NCI-H748 (cell line): ENCODE data around the gene FAM107B.
A peak's percentile ranks its signal among the peaks of the same experiment; 100 is the strongest.

ENCODE experiments used
- DNase-seq: peaks from one replicate; lab custom pipeline; 2025; ENCODE audit not compliant: unreplicated experiment; lab: John Stamatoyannopoulos, UW

The FAM107B gene

DNA sequence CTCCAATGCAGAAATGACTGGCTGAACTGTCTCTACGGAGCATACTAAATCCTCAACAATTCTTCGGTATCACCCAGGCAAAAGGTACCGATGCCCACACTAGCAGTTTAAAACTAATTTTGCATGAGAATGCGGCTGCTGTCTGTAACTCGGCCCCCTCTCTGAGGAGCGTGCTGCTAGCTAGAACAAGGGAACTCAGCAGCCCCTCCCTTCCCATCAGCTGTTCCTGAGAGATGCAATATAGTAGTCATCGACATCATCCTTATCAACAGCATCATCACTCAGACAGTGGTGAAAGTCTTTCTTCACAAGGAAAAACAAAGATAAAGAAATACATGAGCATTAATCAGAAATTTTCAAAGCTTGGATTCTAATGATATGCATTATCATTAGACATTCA lies 254.9 kb downstream of the FAM107B start:
- DNase-seq: no peak

DNA sequence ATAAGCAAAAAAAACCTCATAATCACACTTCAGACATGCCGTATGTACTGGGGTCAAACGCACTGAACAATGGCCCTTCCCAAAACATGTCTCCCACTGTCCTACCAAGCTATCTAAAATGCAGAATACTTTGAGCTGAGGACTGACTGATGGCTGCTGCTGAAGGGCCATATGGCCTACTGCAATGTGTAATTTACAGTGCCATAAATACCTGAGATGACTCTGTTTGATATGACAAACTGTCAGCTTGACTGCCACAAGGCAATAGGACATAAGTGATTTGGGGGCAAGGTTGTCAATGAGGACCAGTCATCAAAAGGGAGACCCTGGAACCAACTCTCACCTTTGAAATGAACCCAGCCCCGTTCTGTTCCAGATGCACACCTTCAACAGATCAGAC lies 256.5 kb downstream of the FAM107B start:
- DNase-seq: no peak

DNA sequence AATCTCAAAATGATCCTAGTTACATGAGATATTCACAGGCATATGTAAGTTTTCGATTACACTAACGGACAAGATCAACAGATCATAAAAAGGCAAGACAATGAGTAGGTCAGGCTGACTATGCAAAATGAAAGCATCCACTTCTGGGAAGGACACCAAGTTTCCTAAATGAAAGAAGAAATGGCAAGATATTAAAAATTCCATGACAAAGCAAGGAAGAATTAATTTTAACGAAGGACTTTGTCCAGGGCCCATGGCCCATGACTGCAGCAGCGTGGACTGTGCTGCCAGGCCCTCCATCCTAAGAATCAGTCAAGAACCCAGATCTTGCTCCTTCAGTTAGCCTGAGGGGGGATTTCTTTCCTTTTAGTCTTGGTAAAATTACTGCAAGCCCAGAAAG lies 261.6 kb downstream of the FAM107B start:
- no peak for DNase-seq

DNA sequence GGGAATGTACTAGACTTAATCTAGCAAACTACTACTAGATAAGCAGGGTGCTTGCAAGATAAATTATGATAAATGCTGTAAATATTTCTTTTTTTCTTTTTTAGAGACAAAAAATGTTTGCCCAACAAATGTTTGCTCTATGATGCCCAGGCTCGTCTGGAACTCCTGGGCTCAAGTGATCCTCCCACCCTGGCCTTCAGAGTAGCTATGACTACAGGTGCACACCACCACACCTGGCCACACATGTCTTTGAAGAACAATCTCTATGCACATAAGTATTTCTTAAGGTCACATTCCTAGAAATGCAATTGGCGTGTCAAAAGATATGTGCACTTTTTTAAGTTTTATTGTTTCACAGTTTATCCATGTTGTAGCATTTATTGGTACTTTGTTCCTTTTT lies 264.4 kb downstream of the FAM107B start:
- DNase-seq: no peak

DNA sequence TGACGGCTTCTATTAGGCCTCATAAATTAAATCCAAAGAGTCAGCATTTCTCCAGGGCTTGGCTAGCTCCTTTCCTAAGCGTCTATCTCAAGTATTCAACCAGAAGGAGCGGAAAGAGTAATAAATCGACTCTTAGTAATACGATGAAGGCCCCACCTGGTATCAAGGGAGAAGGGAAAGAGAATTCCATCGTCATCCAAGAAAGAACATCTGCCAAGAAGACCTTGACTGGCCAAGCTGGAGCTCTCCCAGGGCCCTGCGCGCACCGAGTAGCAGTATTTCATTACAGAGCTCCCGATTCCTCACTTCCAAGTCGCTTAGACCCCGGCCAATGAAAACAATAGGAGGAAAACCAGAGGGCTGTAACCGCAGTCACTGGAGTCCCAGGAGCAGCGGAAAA lies 266.0 kb downstream of the FAM107B start:
- no peak for DNase-seq

DNA sequence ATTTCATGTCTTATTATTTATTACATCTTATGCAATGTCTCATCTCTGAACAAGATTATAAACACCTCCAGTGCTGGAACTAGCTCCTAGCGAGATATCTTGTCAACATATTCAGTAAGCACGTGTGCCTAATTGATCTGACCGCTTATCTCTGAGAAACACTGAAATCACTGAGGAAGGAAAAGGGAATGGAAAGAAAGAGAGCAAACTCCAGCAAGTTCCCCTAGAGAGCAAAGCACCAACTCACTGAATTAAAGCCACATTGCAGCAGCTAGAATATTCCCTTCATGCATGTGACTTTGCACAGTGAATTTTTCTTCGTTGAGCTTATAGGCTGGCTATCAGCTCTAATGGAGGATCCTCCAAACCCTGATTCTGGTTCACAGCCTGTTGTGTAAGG lies 266.9 kb downstream of the FAM107B start:
- DNase-seq: no peak

DNA sequence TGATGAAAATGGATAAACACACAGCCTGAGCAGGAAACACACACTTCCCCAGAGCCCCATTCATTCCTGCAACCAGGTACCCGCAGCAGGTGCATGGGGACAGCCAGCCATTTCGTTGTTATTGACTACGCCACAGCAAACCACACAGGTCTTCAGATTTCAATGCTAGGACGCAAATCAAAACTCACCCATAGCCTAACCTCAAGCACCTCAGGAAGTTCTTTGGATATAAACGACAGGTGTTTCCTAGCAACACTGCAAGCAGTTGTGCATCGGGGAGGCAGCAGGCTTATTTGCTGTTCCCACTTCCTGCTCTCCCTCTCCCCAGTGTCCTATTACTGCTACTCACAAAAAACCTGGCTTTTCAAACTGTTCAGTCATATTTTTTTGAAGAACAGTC lies 267.5 kb downstream of the FAM107B start:
- peak; percentile 96 for DNase-seq

DNA sequence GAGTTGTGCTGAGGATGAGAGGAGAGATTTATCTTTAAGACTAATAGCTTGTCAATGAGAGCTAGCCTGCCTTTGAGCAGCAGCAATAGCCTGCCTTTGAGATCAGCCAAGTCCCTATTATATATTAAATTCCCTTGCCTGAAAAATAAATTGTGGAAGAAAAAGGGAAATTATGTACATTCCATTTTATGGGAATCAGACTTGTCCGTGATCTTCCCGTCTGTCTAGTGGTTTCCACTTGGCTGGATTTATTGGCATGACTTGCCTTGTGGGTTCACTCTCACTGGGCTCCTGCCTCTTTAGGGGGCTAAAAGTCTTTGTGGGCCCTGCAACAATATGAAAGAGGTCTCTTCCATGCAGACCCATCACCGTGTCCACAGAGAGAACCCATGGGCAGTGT lies 272.3 kb downstream of the FAM107B start:
- DNase-seq: no peak

DNA sequence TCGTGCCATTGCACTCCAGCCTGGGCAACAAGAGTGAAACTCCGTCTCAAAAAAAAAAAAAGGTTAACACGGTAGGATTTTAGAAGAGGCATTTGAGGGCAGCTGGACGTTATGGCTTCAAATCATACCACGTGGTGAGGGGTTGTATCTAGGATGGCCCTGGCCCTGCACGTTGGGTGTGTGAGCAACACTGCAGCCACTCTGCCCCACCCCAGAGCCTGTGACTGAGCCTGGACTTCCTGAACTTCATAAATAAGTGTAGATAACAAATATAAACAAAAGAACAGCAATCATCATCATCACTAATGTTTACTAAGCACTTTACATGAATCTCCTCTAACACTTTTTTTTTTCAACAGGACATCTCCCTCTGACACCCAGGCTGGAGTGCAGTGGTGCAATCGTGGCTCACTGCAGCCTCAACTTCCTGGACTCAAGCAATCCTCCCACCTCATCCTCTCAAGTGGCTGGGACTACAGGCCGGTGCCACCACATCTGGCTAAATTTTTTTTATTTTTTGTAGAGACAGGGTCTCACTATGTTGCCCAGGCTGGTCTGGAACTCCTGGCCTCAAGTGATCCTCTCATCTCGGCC lies 274.4 kb downstream of the FAM107B start:
- no peak for DNase-seq

DNA sequence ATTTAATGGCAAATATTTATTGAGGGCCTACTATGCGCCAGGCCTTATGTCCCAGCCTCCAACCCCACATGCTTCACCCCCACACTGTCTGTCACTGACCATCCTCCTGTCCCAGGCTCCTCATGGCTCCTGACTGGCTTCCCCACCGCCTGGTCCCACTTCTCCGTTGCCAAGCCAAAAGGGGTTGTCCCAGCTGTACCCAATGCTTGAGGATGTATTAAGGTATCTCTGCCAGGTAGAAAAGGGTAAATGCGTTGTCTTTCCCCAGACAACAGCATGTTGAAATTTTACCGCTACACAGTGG lies 275.1 kb downstream of the FAM107B start:
- no peak for DNase-seq

DNA sequence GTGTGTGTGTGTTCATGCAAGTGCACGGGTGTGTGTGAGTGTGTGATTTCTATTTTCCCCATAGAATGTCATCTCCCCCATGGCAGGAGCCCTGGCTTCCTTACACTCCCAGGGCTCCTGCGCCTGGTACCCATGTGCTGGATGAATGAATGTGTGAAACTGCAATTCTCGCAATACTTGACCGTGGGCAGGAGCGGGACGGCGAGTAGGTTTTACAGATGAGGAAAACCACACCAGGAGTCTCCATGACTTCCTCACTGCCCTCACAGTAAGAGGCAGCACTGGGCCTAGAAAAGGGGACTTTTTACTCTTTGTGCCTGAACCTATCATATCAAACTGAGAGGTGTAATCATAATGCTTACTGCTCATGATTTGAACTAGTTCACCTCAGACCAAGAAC lies 276.4 kb downstream of the FAM107B start:
- DNase-seq: no peak

DNA sequence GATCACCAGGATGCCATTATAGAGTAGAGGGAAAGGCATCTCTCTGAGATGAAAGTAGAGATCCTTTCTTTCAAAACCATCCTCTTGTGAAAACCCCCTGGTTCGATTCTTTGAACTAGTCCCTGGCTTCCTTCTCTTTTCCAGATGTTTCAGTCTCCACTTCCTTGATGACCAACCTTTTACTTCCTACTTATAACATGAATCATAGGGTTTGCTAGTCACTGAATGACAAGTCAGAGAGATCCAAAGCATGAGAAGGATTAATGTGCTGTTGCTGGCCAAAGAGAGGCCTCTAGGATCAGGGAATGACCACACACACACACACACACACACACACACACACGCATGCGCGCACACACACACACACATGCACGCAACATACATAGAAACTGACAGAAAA lies 282.9 kb downstream of the FAM107B start:
- DNase-seq: no peak

DNA sequence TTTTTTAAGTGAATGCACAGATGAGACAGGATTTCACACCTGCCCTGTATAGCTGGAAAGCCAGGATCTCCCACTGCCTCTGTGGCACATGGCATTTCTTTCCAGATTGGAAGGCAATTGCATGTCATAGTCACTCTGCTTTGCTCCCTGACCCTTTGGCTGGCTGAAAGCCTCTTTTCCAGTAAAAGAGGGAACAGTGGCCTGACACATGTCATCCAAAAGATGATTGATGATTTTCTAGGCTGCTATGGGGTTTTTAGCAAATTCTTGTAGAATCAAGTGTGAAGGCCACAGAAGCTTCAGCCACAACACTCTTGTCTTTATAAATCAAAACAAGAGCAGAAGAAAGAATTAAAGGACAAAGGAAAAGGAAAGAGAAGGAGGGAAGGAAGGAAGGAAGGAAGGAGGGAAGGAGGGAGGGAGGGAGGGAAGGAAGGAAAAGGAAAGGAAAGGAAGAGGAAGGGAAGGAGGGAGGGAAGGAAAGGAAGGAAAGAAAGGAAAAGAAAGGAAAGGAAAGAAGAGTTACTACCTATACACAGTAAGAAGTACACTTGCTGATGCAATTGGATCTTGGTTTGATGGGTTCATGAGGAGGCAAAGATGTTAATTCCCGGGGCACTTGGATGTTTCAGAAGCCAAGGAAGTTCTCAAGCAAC lies 285.0 kb downstream of the FAM107B start:
- peak; percentile 24 for DNase-seq

DNA sequence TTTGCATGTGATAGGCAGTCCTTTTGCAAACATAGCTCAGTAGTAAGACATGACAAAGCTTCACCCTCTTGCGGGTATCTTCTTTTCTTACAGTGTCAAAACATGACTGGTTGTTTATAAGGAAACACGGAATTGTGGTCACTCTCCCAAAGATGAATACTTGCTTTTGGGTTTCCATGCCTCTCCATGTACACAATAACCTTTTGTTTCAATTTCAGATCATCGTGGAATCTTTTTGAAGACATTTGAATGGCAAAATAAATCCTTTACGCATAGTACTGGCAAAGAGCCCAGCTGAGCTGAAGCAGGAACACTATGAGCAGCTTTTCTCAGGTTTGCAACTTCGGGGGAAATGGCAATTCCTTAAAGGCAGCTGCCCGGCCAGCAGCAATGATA lies 287.2 kb downstream of the FAM107B start:
- DNase-seq: peak; percentile 44

DNA sequence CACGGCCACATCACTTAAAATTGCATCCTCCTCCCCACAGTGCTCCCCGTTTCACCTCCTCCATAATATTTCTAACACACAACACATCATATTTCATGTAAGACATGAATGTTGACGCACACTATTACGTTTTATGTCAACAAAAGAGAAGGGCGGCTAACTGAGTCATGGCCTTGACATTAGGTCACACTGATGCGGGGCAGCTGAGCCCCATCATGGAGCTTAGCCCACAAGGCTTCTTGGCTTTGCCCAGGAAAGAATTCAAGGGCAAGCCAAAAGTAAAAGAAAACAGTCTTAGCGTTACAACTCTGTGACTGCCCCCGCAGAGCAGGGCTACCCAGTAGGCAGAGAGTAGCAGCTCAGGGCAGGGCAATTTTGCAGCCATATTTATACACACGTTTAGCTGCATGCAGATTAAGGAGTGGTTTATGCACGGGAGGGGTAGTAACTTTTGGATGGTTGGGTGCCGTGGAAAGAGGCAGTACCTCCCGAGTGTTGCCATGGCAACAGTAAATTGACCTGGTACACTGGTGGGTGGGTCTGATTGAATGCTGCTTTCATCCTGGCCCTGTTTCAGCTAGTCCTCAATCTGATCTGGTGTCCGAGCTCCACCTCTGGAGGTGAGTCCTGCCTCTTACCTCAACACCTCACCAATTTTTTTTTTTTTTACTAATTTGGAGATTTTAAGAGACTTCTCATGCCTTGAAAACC lies 287.8 kb downstream of the FAM107B start:
- DNase-seq: peak; percentile 95

DNA sequence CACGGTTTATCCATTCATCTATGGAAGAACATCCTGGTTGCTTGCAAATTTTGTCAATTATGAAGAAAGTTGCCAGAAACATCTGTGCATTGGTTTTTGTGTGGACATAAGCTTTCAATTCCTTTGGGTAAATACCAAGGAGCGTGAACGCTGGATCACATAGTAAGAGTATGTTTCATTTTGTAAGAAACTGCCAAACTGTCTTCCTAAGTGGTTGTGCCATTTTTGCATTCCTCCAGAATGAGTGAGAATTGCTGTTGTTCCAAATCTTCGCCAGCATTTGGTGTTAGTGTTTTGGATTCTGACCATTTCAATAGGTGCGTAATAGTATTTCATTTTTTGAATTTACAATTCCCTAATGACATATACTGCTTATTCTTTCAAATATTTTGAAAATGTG lies 288.7 kb downstream of the FAM107B start:
- no peak for DNase-seq

DNA sequence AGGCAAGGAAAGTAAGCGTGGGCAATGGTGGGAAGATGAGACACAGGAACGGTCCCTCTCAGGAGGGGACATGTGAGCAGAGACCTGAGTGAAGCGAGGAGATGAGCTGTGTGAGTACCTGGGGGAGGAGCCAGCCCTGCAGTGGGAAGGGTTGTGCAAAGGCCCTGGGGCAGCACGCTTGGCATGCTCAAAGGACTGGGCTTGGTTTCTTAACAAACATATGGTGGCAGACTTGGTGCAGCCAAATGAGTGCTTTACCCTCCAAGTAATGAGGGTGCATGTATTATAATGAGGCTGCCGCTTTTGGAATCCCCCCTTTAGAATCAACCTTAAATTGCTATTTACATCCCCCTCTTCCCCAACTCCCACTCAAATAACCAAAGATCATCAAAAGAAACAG lies 291.3 kb downstream of the FAM107B start:
- no peak for DNase-seq

DNA sequence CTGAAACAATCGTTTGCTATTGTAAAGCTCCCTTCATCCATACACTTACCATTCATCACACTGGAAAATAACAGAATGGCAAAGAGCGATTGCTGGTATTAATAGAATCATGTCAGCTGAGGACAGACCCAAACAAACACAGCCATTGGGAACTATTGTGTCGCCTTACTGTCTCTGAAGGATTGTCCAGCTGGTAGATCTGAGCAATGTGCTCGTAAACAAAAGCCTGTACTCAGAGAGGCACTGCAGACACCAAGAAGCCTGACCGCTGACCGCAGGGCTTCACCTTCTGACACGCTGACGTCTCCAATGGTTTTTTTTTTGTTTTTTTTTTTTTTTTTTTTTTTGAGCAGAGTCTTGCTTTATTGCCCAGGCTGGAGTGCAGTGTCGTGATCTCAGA lies 292.9 kb downstream of the FAM107B start:
- peak; percentile 47 for DNase-seq

DNA sequence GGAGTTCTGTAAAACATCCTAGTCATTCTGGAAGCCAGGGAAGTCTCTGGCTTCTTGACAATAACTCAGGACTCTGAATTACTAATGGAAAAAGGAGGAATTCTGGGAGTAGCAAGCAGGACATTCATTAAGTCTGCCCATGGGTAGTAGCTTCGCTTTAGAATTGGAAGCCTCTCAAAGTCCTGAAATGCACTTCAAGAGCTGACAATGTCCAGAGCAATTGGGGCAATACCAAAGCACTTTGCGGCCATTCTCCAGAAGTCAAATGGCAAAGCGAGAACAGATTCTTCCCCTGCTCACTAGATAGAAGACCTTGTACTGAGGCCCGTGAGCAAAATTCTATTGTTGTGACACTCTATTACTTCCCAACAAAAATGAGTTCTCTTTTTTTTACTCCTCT lies 293.7 kb downstream of the FAM107B start:
- DNase-seq: no peak

DNA sequence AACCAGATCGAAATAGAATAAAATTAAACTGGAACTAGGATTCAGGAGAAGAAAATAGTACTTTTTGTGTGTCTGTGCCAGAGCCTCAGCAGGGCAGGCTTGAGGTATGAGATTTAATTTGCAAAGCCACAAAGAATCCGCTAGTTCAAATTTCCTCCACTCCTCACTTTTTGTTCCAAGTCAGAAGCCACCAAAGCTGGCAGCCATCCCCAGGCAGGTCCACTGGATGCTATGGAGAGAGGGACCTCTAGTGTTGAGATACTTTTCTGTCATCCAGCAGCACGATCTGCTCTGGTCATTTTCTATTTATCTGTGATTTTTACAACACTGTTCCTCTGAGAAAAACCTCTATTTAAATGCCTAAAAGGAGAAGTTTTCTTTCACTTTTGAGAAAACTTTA lies 296.1 kb downstream of the FAM107B start:
- peak; percentile 72 for DNase-seq

DNA sequence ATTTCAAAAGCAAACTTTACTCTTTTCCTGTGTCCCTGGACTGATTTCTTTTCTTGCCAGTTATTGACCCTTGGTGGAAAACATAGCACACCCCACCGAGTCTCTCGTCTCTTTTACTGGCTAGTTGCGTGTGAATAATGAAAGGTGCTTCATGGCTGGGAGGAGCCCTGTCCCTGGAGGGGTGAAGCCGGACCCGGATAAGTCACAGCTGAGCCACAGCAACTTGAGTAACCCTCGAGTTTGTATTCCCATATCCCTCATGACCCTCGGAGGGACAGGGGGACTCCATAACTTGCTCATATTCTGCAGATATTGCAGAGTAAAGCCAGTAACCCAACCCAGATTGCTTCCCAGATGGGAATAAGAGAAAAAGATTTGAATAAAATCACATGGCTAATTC lies 296.5 kb downstream of the FAM107B start:
- no peak for DNase-seq

DNA sequence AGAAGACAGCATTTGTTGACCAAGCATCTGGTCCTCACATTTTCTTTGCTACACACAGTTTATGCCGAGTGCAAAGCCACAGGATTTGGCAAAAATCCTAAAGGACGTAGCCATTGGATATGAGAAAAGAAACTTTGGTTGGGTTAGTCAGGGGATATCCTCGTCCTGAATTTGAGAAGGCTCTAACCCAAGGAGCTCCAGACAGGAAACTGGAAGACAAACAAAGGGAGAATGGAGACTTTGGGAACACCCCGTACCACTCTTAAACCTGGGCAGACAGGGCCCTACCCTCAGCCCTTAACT lies 297.3 kb downstream of the FAM107B start:
- no peak for DNase-seq
